ENCODE measurements around the gene DCPS.

The DCPS gene

GRCh38 chr11:126328444-126328843, 24.6 kb downstream of the DCPS start:
- no peak for TF ChIP-seq CTCF (IDR thresholded peaks at IDR 0.05; ENCODE audit: low read depth, low read length)

GRCh38 chr11:126328938-126329643, 25.2 kb downstream of the DCPS start:
- DNase-seq (ENCODE audit: extremely low read depth, low read depth): no peak
- no peak for TF ChIP-seq CTCF (IDR thresholded peaks at IDR 0.05; ENCODE audit: low read depth, low read length)

More at GRCh38 chr11:126328444-126328843, 24.6 kb downstream of the DCPS start:
- DNase-seq (ENCODE audit: extremely low read depth, low read depth): no peak

- DNase-seq (ENCODE audit: extremely low read depth, low read depth): peak; percentile 60
- TF ChIP-seq CTCF (IDR thresholded peaks at IDR 0.05; ENCODE audit: low read depth, low read length): no peak; the same call in 1 of the 2 replicates
These were observed 25.9 kb downstream of the DCPS start for GRCh38 chr11:126329644-126330211.

- DNase-seq (ENCODE audit: extremely low read depth, low read depth): no peak
- no peak for TF ChIP-seq CTCF (IDR thresholded peaks at IDR 0.05; ENCODE audit: low read depth, low read length)
These were observed 27.4 kb downstream of the DCPS start for GRCh38 chr11:126331286-126331685.

GRCh38 chr11:126332221-126332711, 28.4 kb downstream of the DCPS start:
- TF ChIP-seq CTCF (IDR thresholded peaks at IDR 0.05; ENCODE audit: low read depth, low read length): no peak
- DNase-seq (ENCODE audit: extremely low read depth, low read depth): no peak

GRCh38 chr11:126333142-126333541, 29.3 kb downstream of the DCPS start:
- no peak for TF ChIP-seq CTCF (IDR thresholded peaks at IDR 0.05; ENCODE audit: low read depth, low read length)
- DNase-seq (ENCODE audit: extremely low read depth, low read depth): no peak

All from AG09319 (cell line).